ENCODE data around the gene DCHS1. TPM values are rescaled to one million over a fixed set of nuclear protein-coding genes. Genes with fewer than 3 reads are reported as not detected.

DCHS1 gene
- total and polyA plus RNA-seq, 4 experiments from 2014 or later, result 0.47 to 6.7 (median 4.4) TPM

DNA sequence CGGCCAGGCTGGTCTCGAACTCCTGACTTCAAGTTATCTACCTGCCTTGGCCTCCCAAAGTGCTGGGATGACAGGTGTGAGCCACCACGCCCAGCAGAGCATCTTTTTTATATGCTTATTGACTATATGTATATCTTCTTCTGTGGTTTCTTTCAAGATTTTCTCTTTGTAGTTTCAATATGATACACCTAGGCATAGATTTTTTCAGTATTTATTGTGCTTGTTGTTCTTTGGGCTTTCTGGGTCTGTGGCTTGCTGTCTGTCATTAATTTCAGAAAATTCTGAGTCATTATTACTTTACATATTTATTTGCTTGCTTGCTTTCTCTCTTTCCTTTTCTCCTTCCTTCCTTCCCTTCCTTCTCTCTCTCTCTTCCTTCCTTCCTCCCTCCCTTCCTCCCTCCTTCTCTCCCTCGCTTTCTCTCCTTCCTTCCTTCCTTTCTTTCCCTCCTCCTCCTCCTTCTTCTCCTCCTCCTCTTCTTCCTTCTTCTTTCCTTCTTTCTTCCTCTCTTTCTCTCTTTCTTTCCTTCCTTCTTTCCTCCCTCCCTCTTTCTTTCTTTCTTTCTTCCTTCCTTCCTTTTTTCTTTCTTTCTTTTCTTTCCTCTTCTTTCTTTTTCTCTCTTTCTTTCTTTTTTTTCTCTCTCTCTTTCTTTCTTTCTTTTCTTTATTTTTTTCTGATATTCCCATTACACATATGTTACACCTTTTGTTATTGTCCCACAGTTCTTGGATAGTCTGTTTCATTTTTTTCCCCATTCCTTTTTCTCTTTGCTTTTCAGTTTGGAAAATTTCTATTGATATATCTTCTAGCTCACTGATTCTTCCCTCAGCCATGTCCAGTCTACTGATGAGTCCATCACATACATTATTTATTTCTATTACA lies 10.9 kb upstream of the DCHS1 start:
- POLR2A ChIA-PET (ENCODE audit: partially characterized antibody), result interaction anchor here (0.8 to 4.2 kb wide), 10 partner anchors 13 to 287 kb away, joined by 3 to 49 read pairs (median 5); partner anchors contain the start of genes TAF10 and TPP1
- H3K27ac ChIP-seq (ENCODE audit: low read depth, low read length), result no peak overlapping the region
- peaks cover 35 to 74% (median 43%) of the 10 kb centered on the region in 4 donors for H3K4me1 Mint-ChIP-seq
- CTCF ChIA-PET (ENCODE audit: partially characterized antibody), result interaction anchor here (0.8 to 3.2 kb wide), 14 partner anchors 9 to 136 kb away, joined by 3 to 40 read pairs (median 10); partner anchors contain the start of genes ILK, MRPL17, RRP8 and TAF10
- H3K4me3 ChIP-seq (ENCODE audit: low read length in 2 of 2), result no peak overlapping the region
- H3K4me3 Mint-ChIP-seq, result peak overlapping the region in 3 of 8 donors; percentile 17 to 45 (median 44)
- peaks cover 46% of the 10 kb centered on the region for H3K4me1 ChIP-seq (ENCODE audit: insufficient read depth, low read length)
- H3K9me3 Mint-ChIP-seq, result peaks cover 0 to 3% (median 0%) of the 10 kb centered on the region in 8 donors
- no peak for DNase-seq
- H3K36me3 ChIP-seq (ENCODE audit: insufficient read depth, low read length), result no peaks in the 10 kb centered on the region
- peak overlapping the region; percentile 25 to 78 (median 66) for H3K27ac Mint-ChIP-seq
- no peaks in the 10 kb centered on the region for H3K36me3 Mint-ChIP-seq
- H3K9me3 ChIP-seq (ENCODE audit: control insufficient read depth in 1 of 2, low read length in 2 of 2), result no peaks in the 10 kb centered on the region
- intact Hi-C loops (cut with micrococcal nuclease), result loop anchor here (1.0 to 2.0 kb wide), 5 partner anchors 16 to 135 kb away; partner anchors contain the start of genes MRPL17 and TPP1
- H3K27me3 Mint-ChIP-seq, result no peaks in the 10 kb centered on the region
- no peaks in the 10 kb centered on the region for H3K27me3 ChIP-seq (ENCODE audit: insufficient read depth, low read length)

DNA sequence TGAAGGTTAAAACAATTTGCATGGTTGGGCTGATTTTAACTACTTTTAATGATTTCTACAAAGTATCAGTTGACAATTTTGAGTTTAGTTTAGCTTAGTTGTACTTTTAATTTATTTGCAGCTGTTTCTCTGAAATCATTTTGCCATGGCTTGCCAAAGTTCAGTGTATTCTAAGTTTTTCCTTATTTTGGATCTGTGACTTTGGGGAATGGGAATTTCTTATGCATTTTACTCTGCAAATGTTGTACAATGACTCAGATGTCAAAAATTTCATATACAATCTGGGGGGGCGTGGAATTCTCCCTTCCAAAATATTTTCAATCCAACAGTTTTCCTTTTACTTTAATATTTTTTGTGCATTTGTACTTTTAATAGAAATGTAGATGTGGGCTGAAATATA lies 8.9 kb upstream of the DCHS1 start:
- Histone ChIP-seq H3K4me3 (ENCODE audit: low read length in 2 of 2) (no peak overlapping the region), H3K4me1 (ENCODE audit: insufficient read depth, low read length) (peaks cover 26% of the 10 kb centered on the region), H3K36me3 (ENCODE audit: insufficient read depth, low read length) (no peaks in the 10 kb centered on the region), H3K9me3 (ENCODE audit: control insufficient read depth in 1 of 2, low read length in 2 of 2) (no peaks in the 10 kb centered on the region), H3K27ac (ENCODE audit: low read depth, low read length) (no peak overlapping the region), H3K27me3 (ENCODE audit: insufficient read depth, low read length) (no peaks in the 10 kb centered on the region)
- no peaks in the 10 kb centered on the region for H3K9me3 Mint-ChIP-seq
- intact Hi-C loops (cut with micrococcal nuclease), result no loop called here
- POLR2A ChIA-PET (ENCODE audit: partially characterized antibody), result interaction anchor here (1.6 kb wide), 1 partner anchor 53 kb away, joined by 3 read pairs; the partner anchor contains the start of gene TAF10
- no peaks in the 10 kb centered on the region for H3K36me3 Mint-ChIP-seq
- CTCF ChIA-PET (ENCODE audit: partially characterized antibody), result interaction anchor here (1.0 to 1.2 kb wide), 3 partner anchors 15 to 60 kb away, joined by 3 to 6 read pairs (median 3); no protein-coding TSS in a partner anchor
- H3K27me3 Mint-ChIP-seq, result no peaks in the 10 kb centered on the region
- H3K27ac Mint-ChIP-seq, result no peak overlapping the region
- peaks cover 19 to 54% (median 25%) of the 10 kb centered on the region in 4 donors for H3K4me1 Mint-ChIP-seq
- no peak overlapping the region for H3K4me3 Mint-ChIP-seq
- DNase-seq, result no peak

DNA sequence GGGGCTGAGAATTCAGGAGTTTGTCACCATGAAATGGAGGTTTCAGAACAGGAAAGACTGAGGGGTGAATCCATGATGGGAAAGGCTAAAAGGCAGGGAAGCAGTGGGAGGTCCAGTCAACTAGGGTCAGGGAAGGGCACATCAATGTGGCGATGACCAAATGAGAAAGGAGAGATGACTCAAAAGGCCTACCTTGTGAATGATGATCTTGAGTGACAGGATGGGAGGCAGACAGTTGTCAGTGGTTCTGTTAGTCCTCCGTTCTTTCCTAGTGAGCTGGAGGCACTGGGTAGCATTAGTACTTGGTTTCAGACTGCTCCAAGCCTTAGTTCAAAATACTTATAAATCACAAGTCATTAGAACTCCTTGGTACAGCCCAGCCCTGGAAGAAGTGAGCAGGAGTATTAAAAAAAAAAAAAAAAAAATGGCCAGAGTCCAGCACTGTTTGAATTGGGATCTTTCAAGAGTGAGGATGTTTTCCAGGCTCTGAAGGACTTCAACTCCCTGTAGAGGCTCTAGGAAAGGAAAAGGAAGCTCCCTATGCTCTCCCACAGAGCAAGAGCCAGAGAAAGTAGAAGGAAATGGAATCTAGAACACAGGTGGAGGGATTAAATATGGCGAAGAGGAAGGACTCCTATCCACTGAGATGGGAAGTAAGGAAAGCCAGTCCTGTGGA lies 8.3 kb upstream of the DCHS1 start:
- H3K27me3 Mint-ChIP-seq, result no peaks in the 10 kb centered on the region
- no peaks in the 10 kb centered on the region for H3K27me3 ChIP-seq (ENCODE audit: insufficient read depth, low read length)
- H3K4me3 Mint-ChIP-seq, result no peak overlapping the region
- no peak overlapping the region for H3K27ac ChIP-seq (ENCODE audit: low read depth, low read length)
- peaks cover 17 to 48% (median 24%) of the 10 kb centered on the region in 4 donors for H3K4me1 Mint-ChIP-seq
- H3K9me3 Mint-ChIP-seq, result no peaks in the 10 kb centered on the region
- POLR2A ChIA-PET (ENCODE audit: partially characterized antibody), result interaction anchor here (1.6 kb wide), 1 partner anchor 52 kb away, joined by 3 read pairs; the partner anchor contains the start of gene TAF10
- peaks cover 20% of the 10 kb centered on the region for H3K4me1 ChIP-seq (ENCODE audit: insufficient read depth, low read length)
- H3K36me3 ChIP-seq (ENCODE audit: insufficient read depth, low read length), result no peaks in the 10 kb centered on the region
- no peak overlapping the region for H3K4me3 ChIP-seq (ENCODE audit: low read length in 2 of 2)
- CTCF ChIA-PET (ENCODE audit: partially characterized antibody), result interaction anchor here (1.0 to 1.2 kb wide), 2 partner anchors 46 to 60 kb away, joined by 3 to 6 read pairs; no protein-coding TSS in a partner anchor
- intact Hi-C loops (cut with micrococcal nuclease), result no loop called here
- DNase-seq, result no peak
- H3K36me3 Mint-ChIP-seq, result no peaks in the 10 kb centered on the region
- no peaks in the 10 kb centered on the region for H3K9me3 ChIP-seq (ENCODE audit: control insufficient read depth in 1 of 2, low read length in 2 of 2)
- H3K27ac Mint-ChIP-seq, result peak overlapping the region in 6 of 7 donors; percentile 33 to 93 (median 54)

DNA sequence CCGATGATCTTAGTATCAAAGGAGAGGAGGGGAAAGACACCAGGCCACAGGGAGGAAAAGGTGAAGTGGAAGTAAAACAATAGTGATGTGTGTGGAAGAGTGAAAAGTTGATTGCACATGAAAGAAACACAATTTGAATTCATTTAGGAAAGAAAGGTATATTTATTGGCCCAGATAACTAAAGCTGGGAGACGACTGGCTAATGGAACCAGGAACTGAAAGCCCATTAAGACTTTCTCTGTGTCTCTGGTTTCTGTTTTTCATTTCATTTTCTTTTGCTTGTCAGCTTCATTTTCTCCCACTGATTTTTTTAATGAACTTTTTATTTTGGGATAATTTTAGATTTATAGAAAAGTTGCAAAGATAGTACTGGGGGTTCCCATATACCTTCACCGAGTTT lies 5.1 kb upstream of the DCHS1 start:
- H3K4me1 Mint-ChIP-seq, result peaks cover 5 to 19% (median 9%) of the 10 kb centered on the region in 4 donors
- Histone ChIP-seq H3K27ac (ENCODE audit: low read depth, low read length) (no peak overlapping the region), H3K36me3 (ENCODE audit: insufficient read depth, low read length) (no peaks in the 10 kb centered on the region), H3K4me3 (ENCODE audit: low read length in 2 of 2) (no peak overlapping the region), H3K4me1 (ENCODE audit: insufficient read depth, low read length) (peaks cover 4% of the 10 kb centered on the region), H3K27me3 (ENCODE audit: insufficient read depth, low read length) (peaks cover 7% of the 10 kb centered on the region), H3K9me3 (ENCODE audit: control insufficient read depth in 1 of 2, low read length in 2 of 2) (no peaks in the 10 kb centered on the region)
- peaks cover 0 to 2% of the 10 kb centered on the region in 2 donors for H3K27me3 Mint-ChIP-seq
- H3K36me3 Mint-ChIP-seq, result no peaks in the 10 kb centered on the region
- no peak for DNase-seq
- intact Hi-C loops (cut with micrococcal nuclease), result no loop called here
- H3K9me3 Mint-ChIP-seq, result no peaks in the 10 kb centered on the region
- POLR2A ChIA-PET (ENCODE audit: partially characterized antibody), result interaction anchor here (1.1 kb wide), 1 partner anchor 42 kb away, joined by 3 read pairs; no protein-coding TSS in a partner anchor
- H3K4me3 Mint-ChIP-seq, result no peak overlapping the region
- CTCF ChIA-PET (ENCODE audit: partially characterized antibody), result interaction anchor here (0.7 to 3.2 kb wide), 3 partner anchors 13 to 42 kb away, joined by 3 to 14 read pairs (median 6); partner anchors contain the start of gene TPP1
- no peak overlapping the region for H3K27ac Mint-ChIP-seq

DNA sequence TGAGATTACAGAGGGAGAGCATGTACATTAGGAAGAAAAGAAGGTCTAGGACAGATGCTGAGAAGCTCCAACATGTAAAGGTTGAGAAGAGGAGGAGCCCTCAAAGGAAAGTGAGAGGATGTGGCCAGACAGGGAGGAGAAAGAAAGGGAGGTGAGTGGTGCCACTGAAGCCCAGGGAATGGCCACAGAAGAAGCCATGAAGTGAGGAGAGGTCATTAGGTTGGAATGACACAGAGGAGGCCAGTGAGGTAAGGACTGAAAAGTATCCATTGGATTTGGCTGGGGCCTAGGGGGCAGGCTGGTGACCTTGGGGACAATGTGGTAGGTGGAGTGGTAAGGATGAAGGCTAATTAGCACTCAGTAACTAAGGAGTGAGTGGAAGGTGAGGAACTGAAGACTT lies 3.0 kb upstream of the DCHS1 start:
- no peaks in the 10 kb centered on the region for H3K9me3 Mint-ChIP-seq
- Histone ChIP-seq H3K36me3 (ENCODE audit: insufficient read depth, low read length) (no peaks in the 10 kb centered on the region), H3K27me3 (ENCODE audit: insufficient read depth, low read length) (peaks cover 7% of the 10 kb centered on the region), H3K27ac (ENCODE audit: low read depth, low read length) (no peak overlapping the region), H3K4me3 (ENCODE audit: low read length in 2 of 2) (no peak overlapping the region), H3K9me3 (ENCODE audit: control insufficient read depth in 1 of 2, low read length in 2 of 2) (no peaks in the 10 kb centered on the region), H3K4me1 (ENCODE audit: insufficient read depth, low read length) (peaks cover 15% of the 10 kb centered on the region)
- POLR2A ChIA-PET (ENCODE audit: partially characterized antibody), result interaction anchor here (1.2 to 4.6 kb wide), 4 partner anchors 9 to 47 kb away, joined by 3 to 21 read pairs (median 6); partner anchors contain the start of genes MRPL17, TAF10 and TPP1
- DNase-seq, result no peak
- CTCF ChIA-PET (ENCODE audit: partially characterized antibody), result interaction anchor here (1.0 to 3.8 kb wide), 8 partner anchors 9 to 153 kb away, joined by 3 to 19 read pairs (median 10); partner anchors contain the start of genes MRPL17 and TPP1
- H3K27ac Mint-ChIP-seq, result no peak overlapping the region
- no peaks in the 10 kb centered on the region for H3K36me3 Mint-ChIP-seq
- intact Hi-C loops (cut with micrococcal nuclease), result no loop called here
- H3K4me1 Mint-ChIP-seq, result peaks cover 4 to 11% (median 6%) of the 10 kb centered on the region in 4 donors
- peaks cover 0 to 2% of the 10 kb centered on the region in 2 donors for H3K27me3 Mint-ChIP-seq
- no peak overlapping the region for H3K4me3 Mint-ChIP-seq

DNA sequence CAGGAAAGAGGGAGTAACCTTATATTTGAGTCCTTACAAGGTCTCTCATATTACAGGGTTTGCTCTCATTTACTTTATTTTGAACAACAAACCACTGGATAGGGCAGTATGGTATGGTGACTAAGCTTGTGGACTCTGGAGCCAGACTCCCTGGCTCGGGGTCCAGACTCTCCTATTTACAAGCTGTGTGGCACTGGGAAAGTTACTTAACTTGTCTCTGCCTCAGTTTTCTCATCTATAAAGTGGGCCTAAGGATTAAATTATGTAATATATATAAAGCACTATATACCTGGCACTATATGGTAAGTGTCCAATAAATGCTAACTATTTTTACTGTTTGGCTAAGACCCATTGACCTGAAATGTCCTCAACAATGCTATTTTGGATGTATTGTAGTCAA lies 1.7 kb upstream of the DCHS1 start:
- ChIA-PET CTCF (ENCODE audit: partially characterized antibody) (interaction anchor here (1.5 to 3.8 kb wide), 5 partner anchors 11 to 53 kb away, joined by 6 to 19 read pairs (median 13); partner anchors contain the start of genes ILK, MRPL17 and TPP1), POLR2A (ENCODE audit: partially characterized antibody) (interaction anchor here (1.2 to 4.6 kb wide), 4 partner anchors 20 to 53 kb away, joined by 3 to 21 read pairs (median 8); partner anchors contain the start of genes ILK, RRP8, TAF10 and TPP1)
- no peak overlapping the region for H3K27ac ChIP-seq (ENCODE audit: low read depth, low read length)
- H3K9me3 ChIP-seq (ENCODE audit: control insufficient read depth in 1 of 2, low read length in 2 of 2), result no peaks in the 10 kb centered on the region
- H3K4me1 ChIP-seq (ENCODE audit: insufficient read depth, low read length), result peaks cover 25% of the 10 kb centered on the region
- intact Hi-C loops (cut with micrococcal nuclease), result no loop called here
- peak overlapping the region; percentile 9 to 78 (median 70) for H3K4me3 Mint-ChIP-seq
- H3K27me3 ChIP-seq (ENCODE audit: insufficient read depth, low read length), result peaks cover 7% of the 10 kb centered on the region
- H3K36me3 ChIP-seq (ENCODE audit: insufficient read depth, low read length), result no peaks in the 10 kb centered on the region
- H3K9me3 Mint-ChIP-seq, result no peaks in the 10 kb centered on the region
- H3K36me3 Mint-ChIP-seq, result no peaks in the 10 kb centered on the region
- peak overlapping the region in 4 of 7 donors; percentile 7 to 43 (median 32) for H3K27ac Mint-ChIP-seq
- peaks cover 0 to 8% (median 1%) of the 10 kb centered on the region in 4 donors for H3K4me1 Mint-ChIP-seq
- peaks cover 0 to 2% of the 10 kb centered on the region in 2 donors for H3K27me3 Mint-ChIP-seq
- no peak overlapping the region for H3K4me3 ChIP-seq (ENCODE audit: low read length in 2 of 2)
- no peak for DNase-seq
